ENCODE data around the gene GOLGA3.
"Not testable (repeated sequence)": the region's sequence is repeated elsewhere in the genome, so short reads cannot be mapped to it uniquely, and the experiment has no call there.

Gene GOLGA3

GRCh38 chr12:132858718-132859266 is 30.1 kb upstream of the GOLGA3 start:
- Histone ChIP-seq H3K36me3 (ENCODE audit: insufficient read depth, low read length) (peaks cover 65% of the 10 kb centered on the region), H3K27me3 (ENCODE audit: control insufficient read depth, insufficient read depth, low read length) (no peaks in the 10 kb centered on the region), H3K4me3 (ENCODE audit: low read length) (no peak overlapping the region), H3K9me3 (replicated peaks; ENCODE audit: low read length) (no peaks in the 10 kb centered on the region), H3K4me2 (ENCODE audit: low read length) (no peak overlapping the region), H3K9ac (ENCODE audit: low read depth, low read length) (no peak overlapping the region), H3K4me1 (ENCODE audit: control insufficient read depth, insufficient read depth, low read length) (no peaks in the 10 kb centered on the region)

- not testable (repeated sequence) for H3K4me3 ChIP-seq (ENCODE audit: low read length); H3K9ac ChIP-seq (ENCODE audit: low read depth, low read length); H3K9me3 ChIP-seq (replicated peaks; ENCODE audit: low read length); H3K4me1 ChIP-seq (ENCODE audit: control insufficient read depth, insufficient read depth, low read length); H3K27me3 ChIP-seq (ENCODE audit: control insufficient read depth, insufficient read depth, low read length); H3K4me2 ChIP-seq (ENCODE audit: low read length)
- H3K36me3 ChIP-seq (ENCODE audit: insufficient read depth, low read length): peaks cover 75% of the 10 kb centered on the region
Measured at GRCh38 chr12:132857019-132857418, 28.4 kb upstream of the GOLGA3 start.

- no peak overlapping the region for H3K9ac ChIP-seq (ENCODE audit: low read depth, low read length)
- H3K27me3 ChIP-seq (ENCODE audit: control insufficient read depth, insufficient read depth, low read length): no peaks in the 10 kb centered on the region
- H3K36me3 ChIP-seq (ENCODE audit: insufficient read depth, low read length): peaks cover 74% of the 10 kb centered on the region
- H3K9me3 ChIP-seq (replicated peaks; ENCODE audit: low read length): no peaks in the 10 kb centered on the region
- no peak overlapping the region for H3K4me3 ChIP-seq (ENCODE audit: low read length)
- H3K4me2 ChIP-seq (ENCODE audit: low read length): no peak overlapping the region
- H3K4me1 ChIP-seq (ENCODE audit: control insufficient read depth, insufficient read depth, low read length): no peaks in the 10 kb centered on the region
Measured at GRCh38 chr12:132856581-132856980, 27.9 kb upstream of the GOLGA3 start.

- not testable (repeated sequence) for H3K4me2 ChIP-seq (ENCODE audit: low read length); H3K4me3 ChIP-seq (ENCODE audit: low read length); H3K9ac ChIP-seq (ENCODE audit: low read depth, low read length); H3K27me3 ChIP-seq (ENCODE audit: control insufficient read depth, insufficient read depth, low read length); H3K9me3 ChIP-seq (replicated peaks; ENCODE audit: low read length); H3K4me1 ChIP-seq (ENCODE audit: control insufficient read depth, insufficient read depth, low read length)
- peaks cover 73% of the 10 kb centered on the region for H3K36me3 ChIP-seq (ENCODE audit: insufficient read depth, low read length)
Measured at GRCh38 chr12:132855211-132855610, 26.5 kb upstream of the GOLGA3 start.

- no peaks in the 10 kb centered on the region for H3K27me3 ChIP-seq (ENCODE audit: control insufficient read depth, insufficient read depth, low read length)
- no peaks in the 10 kb centered on the region for H3K9me3 ChIP-seq (replicated peaks; ENCODE audit: low read length)
- peaks cover 64% of the 10 kb centered on the region for H3K36me3 ChIP-seq (ENCODE audit: insufficient read depth, low read length)
- no peak overlapping the region for H3K4me2 ChIP-seq (ENCODE audit: low read length)
- H3K4me1 ChIP-seq (ENCODE audit: control insufficient read depth, insufficient read depth, low read length): no peaks in the 10 kb centered on the region
- no peak overlapping the region for H3K4me3 ChIP-seq (ENCODE audit: low read length)
- no peak overlapping the region for H3K9ac ChIP-seq (ENCODE audit: low read depth, low read length)
Measured at GRCh38 chr12:132853285-132854092, 24.8 kb upstream of the GOLGA3 start.

- Histone ChIP-seq H3K4me2 (ENCODE audit: low read length) (no peak overlapping the region), H3K9me3 (replicated peaks; ENCODE audit: low read length) (no peaks in the 10 kb centered on the region), H3K9ac (ENCODE audit: low read depth, low read length) (no peak overlapping the region), H3K36me3 (ENCODE audit: insufficient read depth, low read length) (peaks cover 70% of the 10 kb centered on the region), H3K4me3 (ENCODE audit: low read length) (no peak overlapping the region), H3K27me3 (ENCODE audit: control insufficient read depth, insufficient read depth, low read length) (no peaks in the 10 kb centered on the region), H3K4me1 (ENCODE audit: control insufficient read depth, insufficient read depth, low read length) (no peaks in the 10 kb centered on the region)
Measured at GRCh38 chr12:132852496-132852895, 23.8 kb upstream of the GOLGA3 start.

- H3K36me3 ChIP-seq (ENCODE audit: insufficient read depth, low read length): peaks cover 72% of the 10 kb centered on the region
- H3K9ac ChIP-seq (ENCODE audit: low read depth, low read length): no peak overlapping the region
- H3K4me3 ChIP-seq (ENCODE audit: low read length): no peak overlapping the region
- H3K4me1 ChIP-seq (ENCODE audit: control insufficient read depth, insufficient read depth, low read length): no peaks in the 10 kb centered on the region
- H3K4me2 ChIP-seq (ENCODE audit: low read length): no peak overlapping the region
- H3K27me3 ChIP-seq (ENCODE audit: control insufficient read depth, insufficient read depth, low read length): no peaks in the 10 kb centered on the region
- no peaks in the 10 kb centered on the region for H3K9me3 ChIP-seq (replicated peaks; ENCODE audit: low read length)
Measured at GRCh38 chr12:132851465-132851864, 22.8 kb upstream of the GOLGA3 start.

- no peaks in the 10 kb centered on the region for H3K9me3 ChIP-seq (replicated peaks; ENCODE audit: low read length)
- peaks cover 67% of the 10 kb centered on the region for H3K36me3 ChIP-seq (ENCODE audit: insufficient read depth, low read length)
- H3K27me3 ChIP-seq (ENCODE audit: control insufficient read depth, insufficient read depth, low read length): no peaks in the 10 kb centered on the region
- no peak overlapping the region for H3K4me2 ChIP-seq (ENCODE audit: low read length)
- no peaks in the 10 kb centered on the region for H3K4me1 ChIP-seq (ENCODE audit: control insufficient read depth, insufficient read depth, low read length)
- no peak overlapping the region for H3K4me3 ChIP-seq (ENCODE audit: low read length)
- no peak overlapping the region for H3K9ac ChIP-seq (ENCODE audit: low read depth, low read length)
Measured at GRCh38 chr12:132850291-132850690, 21.6 kb upstream of the GOLGA3 start.

GRCh38 chr12:132848521-132848920 is 19.9 kb upstream of the GOLGA3 start:
- H3K4me2 ChIP-seq (ENCODE audit: low read length): no peak overlapping the region
- H3K27me3 ChIP-seq (ENCODE audit: control insufficient read depth, insufficient read depth, low read length): no peaks in the 10 kb centered on the region
- H3K9ac ChIP-seq (ENCODE audit: low read depth, low read length): no peak overlapping the region
- no peak overlapping the region for H3K4me3 ChIP-seq (ENCODE audit: low read length)
- H3K36me3 ChIP-seq (ENCODE audit: insufficient read depth, low read length): peaks cover 55% of the 10 kb centered on the region
- H3K4me1 ChIP-seq (ENCODE audit: control insufficient read depth, insufficient read depth, low read length): no peaks in the 10 kb centered on the region
- H3K9me3 ChIP-seq (replicated peaks; ENCODE audit: low read length): no peaks in the 10 kb centered on the region

- Histone ChIP-seq H3K4me3 (ENCODE audit: low read length) (no peak overlapping the region), H3K27me3 (ENCODE audit: control insufficient read depth, insufficient read depth, low read length) (no peaks in the 10 kb centered on the region), H3K4me1 (ENCODE audit: control insufficient read depth, insufficient read depth, low read length) (no peaks in the 10 kb centered on the region), H3K9ac (ENCODE audit: low read depth, low read length) (no peak overlapping the region), H3K9me3 (replicated peaks; ENCODE audit: low read length) (no peaks in the 10 kb centered on the region), H3K36me3 (ENCODE audit: insufficient read depth, low read length) (peaks cover 53% of the 10 kb centered on the region), H3K4me2 (ENCODE audit: low read length) (no peak overlapping the region)
Measured at GRCh38 chr12:132847363-132848356, 19.0 kb upstream of the GOLGA3 start.

- H3K4me3 ChIP-seq (ENCODE audit: low read length); H3K27me3 ChIP-seq (ENCODE audit: control insufficient read depth, insufficient read depth, low read length): not testable (repeated sequence)
- peaks cover 60% of the 10 kb centered on the region for H3K36me3 ChIP-seq (ENCODE audit: insufficient read depth, low read length)
Measured at GRCh38 chr12:132844681-132845080, 16.0 kb upstream of the GOLGA3 start.

More at GRCh38 chr12:132844681-132845080, 16.0 kb upstream of the GOLGA3 start:
- H3K9me3 ChIP-seq (replicated peaks; ENCODE audit: low read length); H3K4me2 ChIP-seq (ENCODE audit: low read length); H3K9ac ChIP-seq (ENCODE audit: low read depth, low read length); H3K4me1 ChIP-seq (ENCODE audit: control insufficient read depth, insufficient read depth, low read length): not testable (repeated sequence)

Measured in skeletal muscle satellite cell (primary cell).